Measurements from ENCODE around the gene FLCN. TPM values are rescaled to one million over a fixed set of nuclear protein-coding genes. Genes with fewer than 3 reads are reported as not detected.

Gene FLCN
- total and polyA plus RNA-seq, 2 donors (not counting 1 experiment from before 2014, with no cell fraction given) = 16.4 to 68.5 TPM

GRCh38 chr17:17269926-17270773, 33.2 kb upstream of the FLCN start:
- H3K36me3 ChIP-seq (ENCODE audit: control insufficient read depth, insufficient read depth, low read length) = peaks cover 12% of the 10 kb centered on the region
- no peak overlapping the region for H3K27ac ChIP-seq (ENCODE audit: insufficient read depth, low read length)
- H3K9ac ChIP-seq (ENCODE audit: insufficient read depth, low read length) = no peak overlapping the region
- no peaks in the 10 kb centered on the region for H3K27me3 ChIP-seq (ENCODE audit: control insufficient read depth, insufficient read depth, low read length)
- TF ChIP-seq EZH2 (IDR thresholded peaks at IDR 0.05; ENCODE audit: low read length, missing control alignments) = no peak
- peak in 1 of 2 donors; percentile 23 for TF ChIP-seq CTCF (conservative IDR thresholded peaks at IDR 0.05 in 1 of 2, IDR thresholded peaks at IDR 0.05 in 1 of 2; ENCODE audit: low read depth in 1 of 2, low read length in 2 of 2)
- no peak for DNase-seq (ENCODE audit: low read depth in 2 of 2)
- H3K4me3 ChIP-seq (replicated peaks in 1 of 4; ENCODE audit: control extremely low read depth in 1 of 4, insufficient read depth in 1 of 4, low read depth in 3 of 4, low read length in 4 of 4) = no peak overlapping the region
- no peaks in the 10 kb centered on the region for H3K9me3 ChIP-seq (ENCODE audit: control insufficient read depth, insufficient read depth, low read depth, low read length)
- no peaks in the 10 kb centered on the region for H4K20me1 ChIP-seq (ENCODE audit: control insufficient read depth, extremely low read depth, insufficient read depth, low read length)
- peaks cover 8% of the 10 kb centered on the region for H3K79me2 ChIP-seq (ENCODE audit: control insufficient read depth, insufficient read depth, low read length)
- no peak overlapping the region for H3K4me2 ChIP-seq (ENCODE audit: extremely low read depth, insufficient read depth, low read length)
- no peaks in the 10 kb centered on the region for H3K4me1 ChIP-seq (ENCODE audit: control insufficient read depth, extremely low read depth, insufficient read depth, low read length)
- H2AFZ ChIP-seq (ENCODE audit: low read length) = no peak overlapping the region

GRCh38 chr17:17264430-17264829, 27.5 kb upstream of the FLCN start:
- H3K36me3 ChIP-seq (ENCODE audit: control insufficient read depth, insufficient read depth, low read length) = peaks cover 12% of the 10 kb centered on the region
- TF ChIP-seq EZH2 (IDR thresholded peaks at IDR 0.05; ENCODE audit: low read length, missing control alignments) (no peak), CTCF (conservative IDR thresholded peaks at IDR 0.05 in 1 of 2, IDR thresholded peaks at IDR 0.05 in 1 of 2; ENCODE audit: low read depth in 1 of 2, low read length in 2 of 2) (no peak)
- DNase-seq (ENCODE audit: low read depth in 2 of 2) = no peak

GRCh38 chr17:17258998-17259397, 22.0 kb upstream of the FLCN start:
- Histone ChIP-seq H3K27me3 (ENCODE audit: control insufficient read depth, insufficient read depth, low read length) (no peaks in the 10 kb centered on the region), H3K4me2 (ENCODE audit: extremely low read depth, insufficient read depth, low read length) (no peak overlapping the region), H3K36me3 (ENCODE audit: control insufficient read depth, insufficient read depth, low read length) (peaks cover 13% of the 10 kb centered on the region), H3K79me2 (ENCODE audit: control insufficient read depth, insufficient read depth, low read length) (no peaks in the 10 kb centered on the region), H3K9ac (ENCODE audit: insufficient read depth, low read length) (no peak overlapping the region), H3K4me1 (ENCODE audit: control insufficient read depth, extremely low read depth, insufficient read depth, low read length) (no peaks in the 10 kb centered on the region), H2AFZ (ENCODE audit: low read length) (no peak overlapping the region), H3K9me3 (ENCODE audit: control insufficient read depth, insufficient read depth, low read depth, low read length) (no peaks in the 10 kb centered on the region), H3K27ac (ENCODE audit: insufficient read depth, low read length) (no peak overlapping the region), H3K4me3 (replicated peaks in 1 of 4; ENCODE audit: control extremely low read depth in 1 of 4, insufficient read depth in 1 of 4, low read depth in 3 of 4, low read length in 4 of 4) (no peak overlapping the region), H4K20me1 (ENCODE audit: control insufficient read depth, extremely low read depth, insufficient read depth, low read length) (no peaks in the 10 kb centered on the region)
- TF ChIP-seq CTCF (conservative IDR thresholded peaks at IDR 0.05 in 1 of 2, IDR thresholded peaks at IDR 0.05 in 1 of 2; ENCODE audit: low read depth in 1 of 2, low read length in 2 of 2) (no peak), EZH2 (IDR thresholded peaks at IDR 0.05; ENCODE audit: low read length, missing control alignments) (no peak)
- DNase-seq (ENCODE audit: low read depth in 2 of 2) = no peak

More at GRCh38 chr17:17264430-17264829, 27.5 kb upstream of the FLCN start:
- no peaks in the 10 kb centered on the region for H4K20me1 ChIP-seq (ENCODE audit: control insufficient read depth, extremely low read depth, insufficient read depth, low read length)
- H3K27me3 ChIP-seq (ENCODE audit: control insufficient read depth, insufficient read depth, low read length) = no peaks in the 10 kb centered on the region
- no peaks in the 10 kb centered on the region for H3K9me3 ChIP-seq (ENCODE audit: control insufficient read depth, insufficient read depth, low read depth, low read length)
- no peak overlapping the region for H3K27ac ChIP-seq (ENCODE audit: insufficient read depth, low read length)
- no peak overlapping the region for H3K9ac ChIP-seq (ENCODE audit: insufficient read depth, low read length)
- H3K79me2 ChIP-seq (ENCODE audit: control insufficient read depth, insufficient read depth, low read length) = no peaks in the 10 kb centered on the region
- no peak overlapping the region for H3K4me3 ChIP-seq (replicated peaks in 1 of 4; ENCODE audit: control extremely low read depth in 1 of 4, insufficient read depth in 1 of 4, low read depth in 3 of 4, low read length in 4 of 4)
- no peak overlapping the region for H2AFZ ChIP-seq (ENCODE audit: low read length)
- no peaks in the 10 kb centered on the region for H3K4me1 ChIP-seq (ENCODE audit: control insufficient read depth, extremely low read depth, insufficient read depth, low read length)
- no peak overlapping the region for H3K4me2 ChIP-seq (ENCODE audit: extremely low read depth, insufficient read depth, low read length)
